Left hindlimb (tissue), 1 donor: ENCODE measurements around the gene PTCH2.

Source experiments
- DNase-seq: peaks from one replicate; pipeline ENCODE4 v3.0.0-alpha.2; 2018

Gene PTCH2

GRCh38 chr1:44776730-44777068 lies 66.4 kb downstream of the PTCH2 start:
- no peak for DNase-seq

GRCh38 chr1:44775930-44776729 lies 66.9 kb downstream of the PTCH2 start:
- DNase-seq = no peak

GRCh38 chr1:44775078-44775929 lies 67.7 kb downstream of the PTCH2 start, which contains the start of gene RPS8:
RPS8 (plus strand) TSS chr1:44775540; CDS start chr1:44775597, 57 bp downstream.
- DNase-seq = peak; percentile 95
